H9 (cell line): ENCODE measurements around the gene KRTAP4-12. TPM values are rescaled to one million over a fixed set of nuclear protein-coding genes. Genes with fewer than 3 reads are reported as not detected.
A peak's percentile ranks its signal among the peaks of the same experiment; 100 is the strongest.

ENCODE experiments used
- DNase-seq: peaks from one replicate; pipeline ENCODE4 v3.0.0-alpha.2; 2017
- H2AFZ ChIP-seq: one replicate; pipeline ENCODE4 v1.6.1; 2013; ENCODE audit warnings: mild to moderate bottlenecking, low read length, control low read depth, moderate library complexity
- H2AK5ac ChIP-seq: 2 replicates; pipeline ENCODE4 v1.6.1; 2013; ENCODE audit warnings: low read length, control low read depth, mixed read lengths; ENCODE audit not compliant: insufficient read length
- H2BK120ac ChIP-seq: one replicate; pipeline ENCODE4 v1.6.1; 2013; ENCODE audit warnings: low read depth, mild to moderate bottlenecking, low read length, control low read depth, inconsistent platforms; ENCODE audit not compliant: poor library complexity, severe bottlenecking
- H2BK12ac ChIP-seq: 2 replicates; pipeline ENCODE4 v1.6.1; 2013; ENCODE audit warnings: low read length, control low read depth, mixed read lengths, low read depth; ENCODE audit not compliant: insufficient read length
- H2BK15ac ChIP-seq: 2 replicates; pipeline ENCODE4 v1.6.1; 2013; ENCODE audit warnings: low read depth, low read length, control low read depth
- H2BK20ac ChIP-seq: one replicate; pipeline ENCODE4 v1.6.1; 2013; ENCODE audit warnings: low read depth, mild to moderate bottlenecking, low read length, control low read depth, inconsistent platforms; ENCODE audit not compliant: poor library complexity, severe bottlenecking
- H2BK5ac ChIP-seq: 2 replicates; pipeline ENCODE4 v1.6.1; 2013; ENCODE audit warnings: low read length, control low read depth, mixed read lengths; ENCODE audit not compliant: insufficient read length
- H3K14ac ChIP-seq: 2 replicates; pipeline ENCODE4 v1.6.1; 2013; ENCODE audit warnings: low read length, control low read depth; ENCODE audit not compliant: insufficient read depth
- H3K18ac ChIP-seq: 2 replicates; pipeline ENCODE4 v1.6.1; 2013; ENCODE audit warnings: low read depth, mild to moderate bottlenecking, mixed read lengths, low read length, control low read depth; ENCODE audit not compliant: insufficient read length
- H3K23ac ChIP-seq: 2 replicates; pipeline ENCODE4 v1.6.1; 2013; ENCODE audit warnings: low read length, control low read depth, mixed read lengths, low read depth; ENCODE audit not compliant: insufficient read length
- H3K23me2 ChIP-seq: 2 replicates; pipeline ENCODE4 v1.6.1; 2013; ENCODE audit warnings: low read depth, mild to moderate bottlenecking, mixed read lengths, low read length, control low read depth; ENCODE audit not compliant: insufficient read length, poor library complexity, severe bottlenecking
- H3K27ac ChIP-seq: 2 replicates; pipeline ENCODE4 v1.5.1; 2013; ENCODE audit warnings: low read length, control low read depth, mixed read lengths, low read depth; ENCODE audit not compliant: insufficient read length
- H3K27me3 ChIP-seq: 2 replicates; pipeline ENCODE4 v1.6.1; 2013; ENCODE audit warnings: low read length, control low read depth, inconsistent platforms; ENCODE audit not compliant: insufficient read depth
- H3K4ac ChIP-seq: 2 replicates; pipeline ENCODE4 v1.6.1; 2013; ENCODE audit warnings: low read depth, mild to moderate bottlenecking, control low read depth, inconsistent platforms, low read length, moderate library complexity
- H3K4me1 ChIP-seq: 2 replicates; pipeline ENCODE4 v1.6.1; 2013; ENCODE audit warnings: low read length, control low read depth, inconsistent platforms; ENCODE audit not compliant: insufficient read depth
- H3K4me2 ChIP-seq: 2 replicates; pipeline ENCODE4 v1.6.1; 2013; ENCODE audit warnings: low read length, control low read depth, mixed read lengths; ENCODE audit not compliant: insufficient read length, insufficient read depth
- H3K56ac ChIP-seq: 2 replicates; pipeline ENCODE4 v1.6.1; 2013; ENCODE audit warnings: low read depth, mild to moderate bottlenecking, mixed read lengths, low read length, control low read depth; ENCODE audit not compliant: insufficient read length
- H3K79me1 ChIP-seq: 2 replicates; pipeline ENCODE4 v1.6.1; 2013; ENCODE audit warnings: low read depth, mild to moderate bottlenecking, moderate library complexity, low read length, control low read depth, inconsistent platforms; ENCODE audit not compliant: insufficient read depth, poor library complexity, severe bottlenecking
- H3K79me2 ChIP-seq: 2 replicates; pipeline ENCODE4 v1.6.1; 2013; ENCODE audit warnings: low read length, control low read depth, inconsistent platforms; ENCODE audit not compliant: insufficient read depth
- H3K9ac ChIP-seq: 2 replicates; pipeline ENCODE4 v1.6.1; 2013; ENCODE audit warnings: low read length, control low read depth, mixed read lengths; ENCODE audit not compliant: insufficient read length; ENCODE audit errors: extremely low read depth
- H3K9me3 ChIP-seq: one replicate; pipeline ENCODE4 v1.6.1; 2013; ENCODE audit warnings: low read depth, low read length, inconsistent platforms; ENCODE audit not compliant: control insufficient read depth
- H3T11ph ChIP-seq: one replicate; pipeline ENCODE4 v1.6.1; 2013; ENCODE audit warnings: mild to moderate bottlenecking, low read length, control low read depth, inconsistent platforms
- H4K20me1 ChIP-seq: one replicate; pipeline ENCODE4 v1.6.1; 2013; ENCODE audit not compliant: control insufficient read depth, insufficient read length, insufficient read depth
- H4K5ac ChIP-seq: 2 replicates; pipeline ENCODE4 v1.6.1; 2013; ENCODE audit warnings: low read depth, mild to moderate bottlenecking, mixed read lengths, low read length, control low read depth; ENCODE audit not compliant: insufficient read length
- H4K8ac ChIP-seq: replicated peaks from 2 replicates; pipeline ENCODE4 v1.6.1; 2013; ENCODE audit warnings: low read length, control low read depth, mixed read lengths, low read depth; ENCODE audit not compliant: insufficient read length
- H4K91ac ChIP-seq: 2 replicates; pipeline ENCODE4 v1.6.1; 2013; ENCODE audit warnings: low read depth, mild to moderate bottlenecking, moderate library complexity, mixed read lengths, low read length, control low read depth; ENCODE audit not compliant: insufficient read length
- H3K27ac Mint-ChIP-seq, 3 experiments: 2 replicates in 2 of 3; 3 replicates in 1 of 3; pipeline ENCODE4 v1.8.0; 2020 to 2021; ENCODE audit warnings: mixed read lengths in 3 of 3, mild to moderate bottlenecking in 1 of 3, moderate library complexity in 1 of 3
- H3K27me3 Mint-ChIP-seq: 2 replicates; pipeline ENCODE4 v1.8.0; 2021; ENCODE audit warnings: low read depth, mild to moderate bottlenecking, moderate library complexity, mixed read lengths
- H3K36me3 Mint-ChIP-seq, 3 experiments: 2 replicates in 2 of 3; 3 replicates in 1 of 3; pipeline ENCODE4 v1.8.0; 2020 to 2021; ENCODE audit warnings: low read depth in 3 of 3, mixed read lengths in 3 of 3; ENCODE audit not compliant: insufficient read depth in 1 of 3
- H3K4me1 Mint-ChIP-seq, 2 experiments: 2 replicates each; pipeline ENCODE4 v1.8.0; 2020; ENCODE audit warnings: mixed read lengths in 2 of 2
- H3K4me3 Mint-ChIP-seq, 2 experiments: 2 replicates in 1 of 2; 3 replicates in 1 of 2; pipeline ENCODE4 v1.8.0; 2020 to 2021; ENCODE audit warnings: mild to moderate bottlenecking in 2 of 2, mixed read lengths in 2 of 2, moderate library complexity in 1 of 2
- H3K9me3 Mint-ChIP-seq, 2 experiments: 2 replicates in 1 of 2; 3 replicates in 1 of 2; pipeline ENCODE4 v1.8.0; 2020; ENCODE audit warnings: mild to moderate bottlenecking in 2 of 2, mixed read lengths in 2 of 2, moderate library complexity in 1 of 2
- WGBS: extraction: QIAGEN DNeasy Blood & Tissue Kit; methylation state at CpG from one replicate; pipeline ENCODE4 v1.1.7; 2013; ENCODE audit warnings: missing lambda C conversion rate, low lambda C conversion rate, mixed read lengths; ENCODE audit not compliant: insufficient read length; ENCODE audit errors: extremely low coverage; 5-methylcytosine and 5-hydroxymethylcytosine counted together
- total RNA-seq: library from RNA; stranded (reverse); gene quantifications from 2 replicates; pipeline ENCODE4 v1.2.1, GENCODE V29; 2021
- TF ChIP-seq, protein P1 (sequence below): fragments of 200-600 bp; sonication (generic); conservative IDR thresholded peaks from 3 replicates; pipeline ENCODE4 v1.8.0; 2021; ENCODE audit warnings: antibody characterized with exemption, mild to moderate bottlenecking

Gene KRTAP4-12
- total RNA-seq, 1 experiment from 2014 or later = not detected

GRCh38 chr17:41147531-41148204 is 23.7 kb upstream of the KRTAP4-12 start:
- Mint-ChIP-seq H3K9me3 (peaks cover 13 to 15% of the 10 kb centered on the region in 2 experiments), H3K27ac (peak overlapping the region in 1 of 3 experiments; percentile 65; a peak in 1 of 7 replicates), H3K4me3 (no peak overlapping the region), H3K4me1 (peaks cover 2 to 13% of the 10 kb centered on the region in 2 experiments), H3K27me3 (no peaks in the 10 kb centered on the region), H3K36me3 (peaks cover 10 to 19% (median 12%) of the 10 kb centered on the region in 3 experiments)
- H3K23ac ChIP-seq = no peak overlapping the region
- H2BK20ac ChIP-seq = no peak overlapping the region
- H3K4ac ChIP-seq = no peak overlapping the region
- no peak overlapping the region for H3K27ac ChIP-seq
- no peak overlapping the region for H2AK5ac ChIP-seq
- H2BK12ac ChIP-seq = no peak overlapping the region
- H4K91ac ChIP-seq = no peak overlapping the region
- no peaks in the 10 kb centered on the region for H3K23me2 ChIP-seq
- H3K4me2 ChIP-seq = no peak overlapping the region
- no peak for DNase-seq
- H2BK120ac ChIP-seq = no peak overlapping the region
- no peaks in the 10 kb centered on the region for H4K20me1 ChIP-seq
- whole genome bisulfite sequencing = no CpG with 5 or more reads among the region's 2 CpGs
- no peaks in the 10 kb centered on the region for H3K9me3 ChIP-seq
- H3K4me1 ChIP-seq = no peaks in the 10 kb centered on the region
- TF ChIP-seq, protein P1, sequence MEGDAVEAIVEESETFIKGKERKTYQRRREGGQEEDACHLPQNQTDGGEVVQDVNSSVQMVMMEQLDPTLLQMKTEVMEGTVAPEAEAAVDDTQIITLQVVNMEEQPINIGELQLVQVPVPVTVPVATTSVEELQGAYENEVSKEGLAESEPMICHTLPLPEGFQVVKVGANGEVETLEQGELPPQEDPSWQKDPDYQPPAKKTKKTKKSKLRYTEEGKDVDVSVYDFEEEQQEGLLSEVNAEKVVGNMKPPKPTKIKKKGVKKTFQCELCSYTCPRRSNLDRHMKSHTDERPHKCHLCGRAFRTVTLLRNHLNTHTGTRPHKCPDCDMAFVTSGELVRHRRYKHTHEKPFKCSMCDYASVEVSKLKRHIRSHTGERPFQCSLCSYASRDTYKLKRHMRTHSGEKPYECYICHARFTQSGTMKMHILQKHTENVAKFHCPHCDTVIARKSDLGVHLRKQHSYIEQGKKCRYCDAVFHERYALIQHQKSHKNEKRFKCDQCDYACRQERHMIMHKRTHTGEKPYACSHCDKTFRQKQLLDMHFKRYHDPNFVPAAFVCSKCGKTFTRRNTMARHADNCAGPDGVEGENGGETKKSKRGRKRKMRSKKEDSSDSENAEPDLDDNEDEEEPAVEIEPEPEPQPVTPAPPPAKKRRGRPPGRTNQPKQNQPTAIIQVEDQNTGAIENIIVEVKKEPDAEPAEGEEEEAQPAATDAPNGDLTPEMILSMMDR = no peak
- no peaks in the 10 kb centered on the region for H3K79me2 ChIP-seq
- H4K8ac ChIP-seq = no peak overlapping the region
- H3T11ph ChIP-seq = no peak overlapping the region
- no peak overlapping the region for H3K18ac ChIP-seq
- H3K56ac ChIP-seq = no peak overlapping the region
- no peak overlapping the region for H3K14ac ChIP-seq
- no peak overlapping the region for H2AFZ ChIP-seq
- no peaks in the 10 kb centered on the region for H3K27me3 ChIP-seq
- H4K5ac ChIP-seq = no peak overlapping the region
- H2BK5ac ChIP-seq = no peak overlapping the region
- H3K9ac ChIP-seq = no peak overlapping the region
- no peaks in the 10 kb centered on the region for H3K79me1 ChIP-seq
- no peak overlapping the region for H2BK15ac ChIP-seq
